Stimulated activated naive CD8-positive, alpha-beta T cell treated with anti-CD3 and anti-CD28 coated beads, Interleukin-15, amount 100 ng/mL, for 72 hours (primary cell): ENCODE data around the gene POTEM.
"Not testable (repeated sequence)": the region's sequence is repeated elsewhere in the genome, so short reads cannot be mapped to it uniquely, and the experiment has no call there.

Experiments
- ATAC-seq: fragments of 150-1000 bp; cut with Tn5 transposase; 2 replicates; pipeline ENCODE4 v1.10.0; 2021; ENCODE audit warnings: mild to moderate bottlenecking, moderate library complexity
- DNase-seq, 2 donors: peaks; one replicate each; pipeline ENCODE4 v3.0.0; 2021 to 2022
- H3K27ac Mint-ChIP-seq, 2 donors: one replicate each; pipeline ENCODE4 v1.8.0; 2022; ENCODE audit warnings: mild to moderate bottlenecking in 2 of 2, mixed read lengths in 2 of 2, moderate library complexity in 2 of 2
- H3K27me3 Mint-ChIP-seq: one replicate; pipeline ENCODE4 v1.8.0; 2022; ENCODE audit warnings: mixed read lengths
- H3K4me1 Mint-ChIP-seq: one replicate; pipeline ENCODE4 v1.8.0; 2022; ENCODE audit warnings: mild to moderate bottlenecking, mixed read lengths
- H3K4me3 Mint-ChIP-seq, 2 donors: one replicate each; pipeline ENCODE4 v1.8.0; 2022; ENCODE audit warnings: mild to moderate bottlenecking in 2 of 2, mixed read lengths in 2 of 2, moderate library complexity in 1 of 2
- H3K9me3 Mint-ChIP-seq, 2 donors: one replicate each; pipeline ENCODE4 v1.8.0; 2022; ENCODE audit warnings: mixed read lengths in 2 of 2

The POTEM gene

DNA sequence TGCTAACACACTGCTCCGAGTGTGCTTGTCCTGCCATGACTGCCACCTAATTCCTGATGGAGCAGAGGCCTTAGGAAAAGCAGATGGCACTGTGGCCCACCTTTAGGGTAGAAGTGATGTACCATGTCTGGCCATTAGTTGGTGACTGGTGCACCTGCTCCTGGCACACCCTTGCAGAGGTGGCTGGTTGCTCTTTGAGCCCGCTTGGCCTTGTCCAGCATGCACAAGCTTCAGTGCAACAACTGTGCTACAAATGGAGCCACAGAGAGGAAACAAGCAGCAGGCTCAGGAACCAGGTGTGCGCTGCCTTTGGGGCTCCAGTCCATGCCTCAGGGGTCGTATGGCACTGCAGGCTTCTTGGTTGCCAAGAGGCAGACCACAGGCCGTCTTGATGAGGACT, 44.5 kb downstream of the POTEM start:
- DNase-seq, H3K4me3 Mint-ChIP-seq, H3K4me1 Mint-ChIP-seq, H3K27ac Mint-ChIP-seq, H3K9me3 Mint-ChIP-seq, H3K27me3 Mint-ChIP-seq, ATAC-seq: not testable (repeated sequence)

DNA sequence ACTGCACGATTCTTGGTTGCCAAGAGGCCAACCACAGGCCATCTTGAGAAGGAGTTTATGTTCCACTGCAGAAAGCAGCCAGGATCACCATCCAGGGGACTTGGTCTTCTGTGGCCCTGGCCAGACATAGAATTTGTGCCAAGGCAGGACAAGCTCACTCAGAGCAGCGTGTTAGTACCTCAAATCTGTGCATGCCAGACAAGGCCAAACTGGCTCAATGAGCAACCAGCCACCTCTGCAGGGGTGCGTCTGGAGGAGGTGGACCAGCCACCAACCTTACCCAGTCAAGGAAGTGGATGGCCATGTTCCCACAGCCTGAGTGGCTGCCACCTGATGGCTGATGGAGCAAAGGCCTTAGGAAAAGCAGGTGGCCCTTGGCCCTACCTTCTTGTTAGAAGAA, 48.0 kb downstream of the POTEM start:
- ATAC-seq: peak; percentile 45
- DNase-seq, H3K27me3 Mint-ChIP-seq, H3K4me3 Mint-ChIP-seq, H3K9me3 Mint-ChIP-seq, H3K27ac Mint-ChIP-seq, H3K4me1 Mint-ChIP-seq: not testable (repeated sequence)

DNA sequence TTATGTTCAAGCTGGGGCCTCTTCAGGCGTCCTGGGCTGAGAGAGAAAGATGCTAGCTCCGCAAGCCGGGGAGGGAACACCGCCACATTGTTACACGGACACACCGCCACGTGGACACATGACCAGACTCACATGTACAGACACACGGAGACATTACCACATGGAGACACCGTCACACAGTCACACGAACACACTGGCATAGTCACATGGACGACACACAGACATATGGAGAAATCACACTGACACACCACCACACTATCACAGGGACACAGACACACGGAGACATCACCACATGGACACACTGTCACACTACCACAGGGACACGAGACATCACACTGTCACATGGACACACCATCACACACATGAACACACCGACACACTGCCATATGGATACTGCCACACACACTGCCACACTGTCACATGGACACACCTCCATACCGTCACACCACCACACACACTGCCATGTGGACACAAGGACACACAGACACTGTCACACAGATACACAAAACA, 57.9 kb downstream of the POTEM start:
- not testable (repeated sequence) for H3K4me3 Mint-ChIP-seq, ATAC-seq, H3K9me3 Mint-ChIP-seq, H3K27me3 Mint-ChIP-seq, DNase-seq, H3K4me1 Mint-ChIP-seq, H3K27ac Mint-ChIP-seq

DNA sequence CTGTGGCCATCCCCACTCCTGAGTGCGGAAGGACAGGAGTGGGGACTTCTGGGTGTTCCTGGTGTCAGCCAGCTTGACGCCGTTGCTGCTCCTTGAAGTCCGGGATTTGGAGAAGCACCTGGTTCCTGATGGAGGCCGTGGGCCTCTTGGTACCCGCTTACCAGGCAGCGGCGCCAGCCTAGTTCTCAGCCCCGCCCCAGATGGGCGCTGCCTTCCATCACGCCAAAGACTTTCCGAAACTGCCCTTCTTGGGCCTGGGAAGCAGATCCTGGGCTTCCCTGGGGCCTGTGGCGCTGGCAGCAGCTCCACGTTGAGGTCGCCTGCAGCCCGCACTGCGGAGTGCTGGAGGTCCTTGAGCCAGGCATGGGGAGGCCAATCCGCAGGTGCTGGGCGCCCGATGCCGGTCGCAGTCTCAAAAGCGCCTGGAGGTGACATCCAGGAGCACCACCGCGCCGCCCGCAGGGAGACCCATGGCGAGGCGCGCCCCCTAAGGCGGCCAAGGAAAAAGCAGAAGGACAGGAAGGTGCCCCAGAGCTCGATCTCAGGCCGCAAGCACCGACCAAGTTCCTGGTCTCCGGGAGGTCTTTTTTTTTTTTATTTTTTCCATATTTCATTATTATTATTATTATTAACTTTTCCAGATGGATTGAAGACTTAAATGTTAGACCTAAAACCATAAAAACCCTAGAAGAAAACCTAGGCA, 59.6 kb downstream of the POTEM start:
- H3K27ac Mint-ChIP-seq, DNase-seq, H3K4me3 Mint-ChIP-seq, H3K9me3 Mint-ChIP-seq, H3K27me3 Mint-ChIP-seq, ATAC-seq, H3K4me1 Mint-ChIP-seq: not testable (repeated sequence)

DNA sequence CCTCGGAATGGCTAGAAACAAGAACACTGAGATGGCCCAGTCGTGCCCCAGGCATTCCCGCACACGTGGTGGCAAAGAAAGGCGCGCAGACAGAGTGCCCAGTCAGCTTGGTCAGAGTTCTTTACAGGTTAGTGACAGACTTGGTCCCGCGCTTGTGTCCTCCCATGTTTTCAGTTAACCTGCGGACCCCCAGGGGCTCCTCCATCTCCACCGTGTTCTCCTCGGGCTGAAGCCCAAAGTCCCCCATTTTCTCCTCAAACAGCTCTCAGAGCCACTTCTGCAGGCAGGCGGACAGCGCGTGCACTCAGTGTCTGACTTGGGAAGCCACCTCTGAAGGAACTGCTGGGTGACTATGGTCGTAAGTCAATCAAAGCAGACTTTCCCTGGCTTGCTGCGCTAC, 60.7 kb downstream of the POTEM start:
- H3K27ac Mint-ChIP-seq, DNase-seq, H3K9me3 Mint-ChIP-seq, H3K4me3 Mint-ChIP-seq, H3K27me3 Mint-ChIP-seq, H3K4me1 Mint-ChIP-seq, ATAC-seq: not testable (repeated sequence)

DNA sequence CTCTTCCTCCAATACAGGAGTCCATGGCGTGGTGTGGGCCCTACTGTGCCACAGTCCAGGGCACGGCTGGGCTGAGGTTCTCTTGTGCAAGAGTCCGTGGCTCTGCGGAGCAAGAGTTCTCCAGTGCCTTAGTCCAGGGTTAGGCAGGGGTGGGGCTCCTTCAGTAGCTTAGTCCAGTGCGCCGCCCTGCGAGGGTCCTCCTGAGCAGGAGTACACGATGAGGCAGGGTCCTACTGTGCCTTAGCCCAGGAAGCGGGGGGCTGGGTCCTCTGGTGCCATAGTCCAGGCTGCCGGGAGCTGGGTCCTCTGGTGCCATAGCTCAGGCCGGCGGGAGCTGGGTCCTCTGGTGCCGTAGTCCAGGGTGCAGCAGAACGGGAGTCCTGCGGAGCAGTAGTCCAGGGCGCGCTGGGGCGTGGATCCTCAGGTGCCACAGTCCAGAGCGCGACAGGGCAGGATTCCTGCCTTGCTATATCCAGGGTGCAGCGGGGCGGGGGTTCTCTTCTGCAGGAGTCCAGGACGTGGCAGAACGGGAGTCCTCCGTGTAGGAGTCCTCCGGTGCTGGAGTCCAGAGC, 69.7 kb downstream of the POTEM start:
- H3K9me3 Mint-ChIP-seq, H3K27me3 Mint-ChIP-seq, H3K4me3 Mint-ChIP-seq, DNase-seq, H3K27ac Mint-ChIP-seq, H3K4me1 Mint-ChIP-seq, ATAC-seq: not testable (repeated sequence)

DNA sequence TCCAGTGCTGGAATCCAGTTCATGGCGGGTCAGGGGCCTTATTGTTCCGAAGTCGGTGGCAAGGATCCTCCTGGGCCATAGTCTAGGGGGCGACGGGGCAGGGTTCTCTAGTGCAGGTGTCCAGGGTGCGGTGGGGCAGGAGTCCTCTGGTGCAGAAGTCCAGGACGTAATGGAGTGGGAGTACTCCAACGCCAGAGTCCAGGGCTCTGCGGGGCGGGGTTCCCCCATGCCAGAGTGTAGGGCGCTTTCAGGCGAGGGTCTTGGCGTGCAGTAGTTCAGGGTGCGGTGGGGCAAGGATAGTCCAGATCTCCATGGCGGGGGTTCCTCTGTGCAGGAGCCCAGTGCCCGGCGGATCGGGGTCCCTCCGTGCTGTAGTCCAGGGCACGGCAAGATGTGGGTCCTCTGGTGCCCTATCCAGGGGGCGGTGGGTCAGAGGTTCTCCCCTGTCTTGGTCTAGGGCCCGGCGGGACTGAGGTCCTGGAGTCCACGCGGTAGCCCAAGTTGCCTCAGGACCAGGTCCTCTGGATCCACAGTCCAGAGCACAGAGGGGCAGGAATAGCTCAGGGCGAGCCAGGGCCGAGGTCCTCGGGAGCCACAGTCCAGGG, 70.9 kb downstream of the POTEM start:
- not testable (repeated sequence) for H3K4me3 Mint-ChIP-seq, H3K9me3 Mint-ChIP-seq, H3K27me3 Mint-ChIP-seq, DNase-seq, H3K27ac Mint-ChIP-seq, H3K4me1 Mint-ChIP-seq
- peak; percentile 40 for ATAC-seq

DNA sequence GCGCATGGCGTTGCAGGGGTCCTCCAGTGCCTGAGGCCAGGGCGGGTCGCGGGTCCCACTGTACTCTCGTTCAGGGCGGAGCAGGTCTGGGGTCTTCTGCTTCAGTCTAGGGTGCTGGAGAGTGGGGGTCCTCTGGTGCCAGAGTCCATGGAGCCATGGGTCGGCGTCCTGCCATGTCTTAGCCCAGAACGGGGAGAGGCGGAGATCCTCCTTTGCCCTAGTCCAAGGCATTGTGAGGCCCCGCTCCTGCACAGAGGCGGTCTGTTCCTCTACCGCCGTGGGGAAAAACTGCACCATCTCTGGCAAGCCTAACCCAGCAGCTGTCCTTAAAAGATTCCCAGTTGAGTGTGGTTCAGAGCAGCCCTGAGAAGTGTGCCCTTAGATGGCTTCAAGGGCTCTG, 71.6 kb downstream of the POTEM start:
- not testable (repeated sequence) for H3K27ac Mint-ChIP-seq, DNase-seq, H3K4me1 Mint-ChIP-seq, H3K4me3 Mint-ChIP-seq, H3K9me3 Mint-ChIP-seq, H3K27me3 Mint-ChIP-seq
- peak; percentile 20 for ATAC-seq

DNA sequence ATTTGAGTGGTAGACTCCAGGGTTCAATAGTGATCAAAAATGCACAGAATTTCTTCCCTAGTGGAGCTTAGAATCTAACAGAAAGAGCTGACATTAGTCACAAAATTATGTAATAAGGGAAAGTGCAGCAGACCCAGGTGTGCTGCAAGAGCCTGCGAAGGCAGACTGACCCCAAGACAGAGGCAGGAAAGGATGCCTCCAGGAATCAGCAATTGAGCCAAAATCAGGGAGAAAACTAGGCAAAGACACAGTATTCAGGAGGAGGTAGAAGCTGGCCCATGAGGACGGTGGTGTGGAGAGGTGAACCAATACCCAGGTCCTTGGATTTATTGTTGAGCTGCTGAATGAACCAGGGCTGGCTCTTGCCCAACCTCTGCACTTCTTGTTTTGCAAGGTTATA, 76.2 kb downstream of the POTEM start:
- not testable (repeated sequence) for H3K27me3 Mint-ChIP-seq, H3K4me3 Mint-ChIP-seq, H3K4me1 Mint-ChIP-seq, ATAC-seq, H3K27ac Mint-ChIP-seq, H3K9me3 Mint-ChIP-seq, DNase-seq
